Right lung (tissue), 10 donors: ENCODE data around the gene PYHIN1. TPM values are rescaled to one million over a fixed set of nuclear protein-coding genes. Genes with fewer than 3 reads are reported as not detected.

Source experiments
- DNase-seq, 2 donors: peaks; one replicate each; pipeline ENCODE4 v3.0.0-alpha.2; 2013
- long read RNA-seq, 8 donors: transcript quantifications; one replicate each; lab custom pipeline, GENCODE V29; 2026
- polyA plus RNA-seq, 5 donors: library from polyadenylated mRNA; unstranded; fragments of 120-200 nt; gene quantifications; one replicate each; pipeline versions ENCODE4 v1.2.1 to v1.2.3, GENCODE V29; 2013; ENCODE audit warnings: inconsistent platforms in 1 of 5, low replicate concordance in 1 of 5; ENCODE audit not compliant: insufficient read length in 5 of 5, insufficient read depth in 1 of 5

PYHIN1 gene
- 1 to 10 TPM in 2 of 5 donors, under 1 TPM in 3; 0.44 to 1.4 (median 0.82) TPM for polyA plus RNA-seq
- long read RNA-seq, donor 1, result 0 reads
- long read RNA-seq, donor 2, result 0 reads
- long read RNA-seq, donor 3, result 0 reads
- long read RNA-seq, donor 4, result 0 reads
- long read RNA-seq, donor 5, result 0 reads
- long read RNA-seq, donor 6, result 0 reads
- long read RNA-seq, donor 7, partial matches to known transcripts, result 0 of 1 reads
- long read RNA-seq, donor 7, other reads (novel, unspliced or antisense), result 0 of 1 reads
- long read RNA-seq, donor 8, result 0 reads

GRCh38 chr1:158931055-158931737 is at the start of gene PYHIN1:
Gene PYHIN1, plus strand, starts transcription at chr1:158931552. Its CDS starts 5,359 bp downstream, at chr1:158936911.
- DNase-seq, result no peak

DNA sequence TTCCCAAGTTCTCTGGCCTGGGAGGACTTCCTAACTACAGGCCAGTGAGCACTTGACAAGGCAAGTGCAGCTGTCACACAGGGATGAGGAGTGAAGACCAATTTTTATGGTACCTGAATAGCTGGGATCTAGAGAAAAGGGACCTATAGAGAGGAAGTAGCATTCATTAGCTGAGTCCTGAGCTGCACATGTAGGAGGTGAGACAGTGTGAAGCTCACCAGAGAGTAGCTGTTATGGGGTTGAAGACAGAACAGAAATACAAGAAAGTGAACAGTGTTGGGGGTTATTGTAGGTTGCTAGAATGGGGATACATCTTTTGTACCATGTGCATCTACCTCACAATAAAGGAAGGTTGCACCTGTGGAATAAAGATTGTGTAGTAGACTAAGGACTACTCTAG is 37.7 kb upstream of the PYHIN1 start:
- DNase-seq, result no peak

DNA sequence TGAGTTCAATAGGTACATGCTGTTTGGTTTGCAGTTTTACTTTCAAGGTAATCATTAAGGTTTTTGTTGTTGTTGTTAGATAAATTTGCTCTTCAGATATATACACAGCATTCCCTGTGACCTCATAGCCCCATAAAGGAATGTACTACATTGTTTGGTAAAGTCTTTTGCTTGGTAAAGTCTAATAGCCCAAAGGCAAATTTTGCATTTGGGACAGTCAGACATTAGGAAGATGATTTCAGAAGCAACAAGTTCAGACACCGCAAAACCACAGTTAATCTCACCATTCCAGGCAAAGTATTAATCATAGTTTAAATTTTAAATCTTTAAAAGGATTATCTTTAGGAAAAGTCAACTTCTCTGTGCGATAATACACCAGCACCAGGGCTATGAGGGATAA is 32.6 kb upstream of the PYHIN1 start:
- no peak for DNase-seq

DNA sequence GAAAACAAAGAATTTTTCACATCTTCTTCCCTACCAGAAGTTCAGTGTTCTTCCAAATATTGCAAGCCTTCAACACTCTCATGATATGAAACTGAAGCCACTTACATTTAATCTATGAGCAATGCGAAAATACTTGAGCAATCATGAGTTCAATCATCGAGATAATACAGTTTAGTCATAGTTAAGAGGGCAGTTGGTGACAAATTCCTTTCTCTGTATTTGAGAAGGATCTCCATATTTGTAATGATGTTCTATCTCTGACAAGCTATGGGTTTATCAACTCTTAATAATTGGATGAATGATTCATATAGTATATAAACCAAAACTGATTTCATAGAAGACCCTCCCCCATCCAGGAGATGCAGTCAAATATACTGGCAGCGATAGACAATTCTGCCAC is 29.7 kb upstream of the PYHIN1 start:
- DNase-seq, result no peak

- DNase-seq, result no peak
Observed at GRCh38 chr1:158916085-158916484, 15.3 kb upstream of the PYHIN1 start.

- no peak for DNase-seq
Observed at GRCh38 chr1:158924677-158925076, 6.7 kb upstream of the PYHIN1 start.

DNA sequence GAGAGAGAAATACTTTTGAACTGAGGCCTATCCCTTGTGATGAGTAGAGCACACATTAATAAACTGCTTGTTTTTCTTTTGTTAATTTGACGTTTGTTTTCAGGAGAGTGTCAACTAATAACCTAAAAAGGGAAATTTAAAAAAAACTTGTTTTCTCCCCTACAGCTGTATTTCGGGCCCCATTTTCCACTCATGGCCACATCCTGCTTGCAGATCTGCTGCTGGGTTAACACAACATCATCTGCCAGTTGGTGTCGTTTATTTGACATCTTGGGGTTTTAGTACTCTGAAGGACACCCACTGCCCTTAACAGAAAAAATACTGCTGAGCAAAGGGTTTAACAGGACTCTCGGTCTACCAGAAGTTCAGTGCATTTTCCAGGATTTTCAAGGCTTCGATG is 848 bp upstream of the PYHIN1 start:
- DNase-seq, result no peak

DNA sequence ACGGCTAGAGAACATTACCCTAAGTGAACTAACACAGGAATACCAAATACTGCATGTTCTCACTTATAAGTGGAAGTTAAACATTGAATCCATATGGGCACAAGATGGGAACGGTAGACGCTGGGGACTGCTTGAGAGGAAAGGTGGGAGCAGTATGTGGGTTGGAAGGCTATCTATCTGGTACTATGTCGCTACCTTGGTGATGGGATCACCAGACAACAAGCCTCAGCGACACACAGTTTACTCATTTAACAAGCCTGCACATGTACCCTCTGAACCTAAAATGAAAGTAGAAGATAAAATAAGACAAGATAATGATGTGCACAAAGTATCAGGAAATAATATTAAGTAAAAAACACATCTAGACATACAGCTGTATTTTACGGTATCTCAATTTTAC is 819 bp downstream of the PYHIN1 start:
- DNase-seq, result no peak

DNA sequence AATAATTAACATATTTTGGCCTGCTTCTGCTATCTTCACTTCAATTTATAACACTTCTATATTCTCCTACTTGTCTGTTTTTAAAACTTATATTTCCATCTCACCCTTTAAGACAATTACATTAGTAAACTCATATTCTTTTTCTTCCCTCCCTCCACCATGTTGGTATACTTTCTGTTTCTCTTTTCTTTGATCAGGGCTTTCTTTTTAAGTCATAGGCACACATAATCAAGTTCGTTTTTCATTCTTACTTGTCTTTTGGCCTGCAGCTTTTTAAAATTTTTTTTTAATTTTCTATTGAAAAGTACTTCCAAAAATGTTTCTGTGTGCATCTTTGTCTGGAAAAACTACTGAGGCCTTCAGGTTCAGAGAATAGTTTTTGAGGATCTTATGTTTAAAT is 2.3 kb downstream of the PYHIN1 start:
- DNase-seq, result no peak

GRCh38 chr1:158939180-158939579 is 7.8 kb downstream of the PYHIN1 start:
- no peak for DNase-seq

GRCh38 chr1:158941317-158941716 is 10.0 kb downstream of the PYHIN1 start:
- no peak for DNase-seq

DNA sequence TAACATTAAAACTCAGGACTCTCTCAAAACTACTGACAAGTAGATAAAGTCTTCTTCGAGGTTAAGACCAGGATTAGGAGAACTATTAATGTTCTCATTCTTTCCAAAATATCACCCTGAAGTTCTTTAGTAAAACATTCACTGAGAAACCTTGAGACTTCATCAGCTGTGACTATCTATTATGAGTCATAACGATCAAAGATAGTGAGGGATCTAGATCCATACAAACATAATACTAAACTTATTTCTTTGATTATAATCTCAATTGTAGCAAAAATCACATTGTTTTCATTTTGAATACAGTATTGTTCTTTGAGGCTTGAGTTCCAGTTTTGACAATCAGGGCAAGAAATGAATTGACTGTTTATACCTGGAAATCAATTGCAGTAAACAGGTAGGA is 11.1 kb downstream of the PYHIN1 start:
- DNase-seq, result no peak

GRCh38 chr1:158943059-158943458 is 11.7 kb downstream of the PYHIN1 start:
- DNase-seq, result no peak

DNA sequence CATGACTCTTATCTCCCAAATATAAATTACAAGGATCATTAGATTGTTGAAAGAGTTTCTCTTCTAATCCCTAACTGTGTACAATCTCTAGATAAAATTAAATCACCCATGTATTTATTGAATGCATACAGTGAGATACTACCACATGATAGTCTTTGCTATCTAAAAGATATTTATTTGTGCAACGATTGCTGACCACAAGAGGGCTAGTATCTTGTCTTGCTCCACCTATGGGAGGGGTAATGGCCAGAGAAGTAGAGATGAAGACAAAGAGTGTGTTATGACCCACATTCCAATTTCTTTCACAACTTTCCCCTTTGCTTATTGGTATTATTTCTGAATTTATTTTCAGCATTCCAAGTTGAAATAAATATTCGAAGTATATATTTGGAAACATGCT is 13.7 kb downstream of the PYHIN1 start:
- DNase-seq, result no peak

- no peak for DNase-seq
Observed at GRCh38 chr1:158946785-158947184, 15.4 kb downstream of the PYHIN1 start.

- DNase-seq, result no peak
Observed at GRCh38 chr1:158951956-158952355, 20.6 kb downstream of the PYHIN1 start.

DNA sequence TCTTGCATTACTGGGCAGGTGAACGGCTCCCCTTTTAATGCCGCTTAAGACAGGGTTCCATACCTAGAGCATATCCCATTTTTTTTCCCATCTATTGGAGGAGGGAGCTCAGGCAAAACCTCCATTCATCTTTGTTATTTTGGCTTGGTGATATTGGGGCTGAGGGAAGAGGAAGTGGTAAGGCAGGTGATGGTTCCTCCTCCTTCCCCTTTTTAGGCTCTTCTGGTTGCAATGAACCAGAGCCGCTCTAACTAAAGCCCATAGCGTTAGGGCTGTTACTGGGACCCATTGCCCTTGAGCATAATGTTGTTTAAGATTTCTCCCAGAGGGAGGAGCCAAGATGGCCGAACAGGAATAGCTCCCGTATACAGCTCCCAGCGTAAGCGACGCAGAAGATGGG is 21.1 kb downstream of the PYHIN1 start:
- DNase-seq, result no peak

DNA sequence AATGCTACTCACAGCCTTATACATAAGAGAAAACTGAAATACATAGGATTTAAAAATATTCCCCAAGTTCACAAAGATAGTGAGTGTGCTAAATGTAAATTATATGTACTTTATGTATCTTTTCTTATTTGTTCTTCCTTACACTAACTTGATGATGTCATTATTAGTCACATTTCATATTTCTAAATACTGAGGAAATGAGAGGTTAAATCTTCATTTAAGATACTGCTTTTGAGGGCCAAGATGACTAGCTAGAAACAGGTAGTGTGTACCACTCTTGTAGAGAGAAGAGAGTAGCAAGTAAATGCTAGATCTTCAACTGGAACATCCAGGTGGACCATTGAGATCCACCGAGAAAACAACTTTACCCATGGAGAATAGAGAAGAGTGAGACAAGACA is 29.8 kb downstream of the PYHIN1 start:
- DNase-seq, result no peak

- DNase-seq, result no peak
Observed at GRCh38 chr1:158962983-158963382, 31.6 kb downstream of the PYHIN1 start.

DNA sequence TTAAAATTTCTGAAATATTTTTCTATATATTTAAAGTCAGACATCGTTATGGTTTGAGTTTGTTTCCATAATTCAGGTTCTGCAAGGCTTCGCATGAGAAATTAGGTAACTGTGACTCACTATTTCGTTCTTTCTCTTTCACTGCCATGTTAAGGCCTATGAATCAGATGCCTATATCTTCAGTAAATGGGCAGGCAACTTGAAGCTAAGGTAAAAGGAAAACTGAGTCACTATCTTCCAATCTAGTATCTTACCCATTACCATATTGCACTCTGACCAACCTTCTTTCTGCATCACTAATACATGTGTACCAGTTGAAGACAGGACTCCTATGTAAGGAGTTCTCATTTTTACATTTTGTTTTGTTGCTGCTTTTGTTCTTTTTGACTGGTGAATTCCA is 37.8 kb downstream of the PYHIN1 start:
- DNase-seq, result no peak

- no peak for DNase-seq
Observed at GRCh38 chr1:158969855-158970254, 38.5 kb downstream of the PYHIN1 start.

GRCh38 chr1:158972841-158973240 is 41.5 kb downstream of the PYHIN1 start:
- DNase-seq, result no peak

- no peak for DNase-seq
Observed at GRCh38 chr1:158976219-158976618, 44.9 kb downstream of the PYHIN1 start.

DNA sequence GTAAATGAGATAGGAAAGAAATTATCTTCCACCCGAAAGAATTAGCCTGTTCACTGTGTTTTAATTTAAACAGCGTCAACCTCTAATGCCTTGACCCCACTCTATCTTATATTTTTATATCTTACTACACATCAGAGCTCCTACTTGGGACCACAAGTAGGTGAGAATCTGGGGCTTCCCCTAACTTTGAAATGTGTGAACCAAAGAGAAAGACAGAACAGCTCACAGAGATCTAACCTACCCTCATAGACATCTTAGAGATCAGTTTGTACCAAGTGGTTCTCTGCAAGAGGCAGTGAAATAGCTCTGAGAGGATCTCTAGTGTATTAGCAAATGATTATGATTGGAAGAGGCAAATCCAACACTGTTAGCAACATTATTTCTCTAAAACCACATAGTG is 47.4 kb downstream of the PYHIN1 start:
- no peak for DNase-seq
